MM.1S (cell line): Measurements from ENCODE around the gene SUCO.

Experiments used
- DNase-seq: peaks from one replicate; pipeline ENCODE4 v3.0.0-alpha.2; 2015
- H2AFZ ChIP-seq: fragments of 300-600 bp; sonication (generic); 2 replicates; pipeline ENCODE4 v1.6.0; 2016; ENCODE audit warnings: antibody characterized with exemption, low read length
- H3F3A ChIP-seq: fragments of 300-600 bp; sonication (generic); 2 replicates; pipeline ENCODE4 v1.6.1; 2016; ENCODE audit warnings: mild to moderate bottlenecking, antibody characterized with exemption, low read length, moderate library complexity, mixed read lengths; ENCODE audit not compliant: insufficient read depth
- H3K27ac ChIP-seq: fragments of 300-600 bp; sonication (generic); 2 replicates; pipeline ENCODE4 v1.5.1; 2016; ENCODE audit warnings: mild to moderate bottlenecking, low read length
- H3K27me3 ChIP-seq: fragments of 300-600 bp; sonication (generic); replicated peaks from 2 replicates; pipeline ENCODE4 v1.6.0; 2016; ENCODE audit warnings: low read length; ENCODE audit not compliant: insufficient read depth
- H3K36me3 ChIP-seq: fragments of 300-600 bp; sonication (generic); replicated peaks from 2 replicates; pipeline ENCODE4 v1.6.1; 2016; ENCODE audit warnings: mild to moderate bottlenecking, low read length, mixed read lengths; ENCODE audit not compliant: insufficient read depth
- H3K4me1 ChIP-seq: fragments of 300-600 bp; sonication (generic); 2 replicates; pipeline ENCODE4 v1.6.1; 2016; ENCODE audit warnings: low read length, mixed read lengths
- H3K4me2 ChIP-seq: fragments of 300-600 bp; sonication (generic); 2 replicates; pipeline ENCODE4 v1.6.0; 2016; ENCODE audit warnings: low read depth, low read length
- H3K4me3 ChIP-seq: fragments of 300-600 bp; sonication (generic); 2 replicates; pipeline ENCODE4 v1.5.1; 2016; ENCODE audit warnings: low read length, mixed read lengths
- H3K79me2 ChIP-seq: fragments of 300-600 bp; sonication (generic); 2 replicates; pipeline ENCODE4 v1.6.1; 2016; ENCODE audit warnings: mixed run types, low read length, mixed read lengths
- H3K9ac ChIP-seq: fragments of 300-600 bp; sonication (generic); 2 replicates; pipeline ENCODE4 v1.6.1; 2016; ENCODE audit warnings: low read length, mixed read lengths
- H3K9me2 ChIP-seq: fragments of 300-600 bp; sonication (generic); replicated peaks from 2 replicates; pipeline ENCODE4 v1.6.1; 2016; ENCODE audit warnings: mild to moderate bottlenecking, low read length, mixed read lengths; ENCODE audit not compliant: insufficient read depth
- H3K9me3 ChIP-seq: fragments of 300-600 bp; sonication (generic); replicated peaks from 2 replicates; pipeline ENCODE4 v1.6.1; 2016; ENCODE audit warnings: mild to moderate bottlenecking, low read length, mixed read lengths; ENCODE audit not compliant: insufficient read depth
- H4K20me1 ChIP-seq: fragments of 300-600 bp; sonication (generic); 2 replicates; pipeline ENCODE4 v1.6.1; 2016; ENCODE audit warnings: mild to moderate bottlenecking, low read length, moderate library complexity, mixed read lengths; ENCODE audit not compliant: insufficient read depth
- EZH2 ChIP-seq: fragments of 300-600 bp; sonication (generic); optimal IDR thresholded peaks from 2 replicates; pipeline ENCODE3; 2017; ENCODE audit warnings: low read depth, mild to moderate bottlenecking, antibody characterized with exemption, low read length, mixed read lengths
- EZH2phosphoT487 ChIP-seq: fragments of 300-600 bp; sonication (generic); IDR thresholded peaks from 2 replicates; pipeline ENCODE4 v1.6.1; 2018; ENCODE audit warnings: antibody characterized with exemption, low read length
- TF ChIP-seq, protein P1 (sequence below): fragments of 300-600 bp; sonication (generic); IDR thresholded peaks from 2 replicates; pipeline ENCODE4 v1.5.1; 2016; ENCODE audit warnings: antibody characterized with exemption, low read length, mixed read lengths

Gene SUCO

DNA sequence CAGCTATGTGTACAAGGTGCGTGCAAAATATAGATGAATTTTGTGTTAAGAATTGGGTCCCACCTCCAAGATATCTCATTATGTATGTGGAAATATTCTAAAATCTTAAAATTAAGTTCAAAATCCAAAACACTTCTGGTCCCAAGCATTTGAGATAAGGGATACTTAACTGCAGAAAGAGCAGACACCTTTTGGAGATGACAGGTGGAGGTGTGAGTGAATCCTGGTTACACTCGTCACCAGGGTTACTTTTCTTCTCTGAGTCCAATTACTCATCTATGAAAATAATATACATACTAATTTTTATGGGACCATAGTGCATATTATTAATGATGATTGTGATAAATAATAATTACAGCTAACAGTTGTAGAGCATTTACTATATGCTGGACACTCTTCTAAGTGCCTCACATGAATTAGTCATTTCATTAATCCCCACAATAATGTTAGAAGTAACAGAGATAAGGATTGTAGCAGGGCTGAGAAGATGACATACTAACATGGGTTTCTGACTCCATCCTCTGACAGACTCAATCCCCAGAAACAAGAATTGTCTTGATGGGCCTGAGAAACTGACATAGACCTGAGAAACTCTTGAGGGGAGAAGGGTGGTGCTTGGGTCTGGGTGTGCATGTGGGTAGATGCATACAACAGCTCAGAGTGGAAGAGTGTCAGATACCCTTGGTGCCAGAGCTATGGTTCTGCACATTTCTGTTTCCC lies 117.7 kb downstream of the SUCO start:
- DNase-seq = no peak
- Histone ChIP-seq H3K27ac (no peak overlapping the region), H3K9me3 (no peaks in the 10 kb centered on the region), H4K20me1 (no peaks in the 10 kb centered on the region), H3K27me3 (no peaks in the 10 kb centered on the region), H3K4me3 (no peak overlapping the region), H3K4me2 (no peak overlapping the region), H2AFZ (no peak overlapping the region), H3K36me3 (no peaks in the 10 kb centered on the region), H3K9me2 (no peaks in the 10 kb centered on the region), H3K4me1 (no peaks in the 10 kb centered on the region), H3F3A (no peaks in the 10 kb centered on the region), H3K9ac (no peak overlapping the region), H3K79me2 (no peaks in the 10 kb centered on the region)
- no peak for TF ChIP-seq EZH2phosphoT487
- TF ChIP-seq, protein P1, sequence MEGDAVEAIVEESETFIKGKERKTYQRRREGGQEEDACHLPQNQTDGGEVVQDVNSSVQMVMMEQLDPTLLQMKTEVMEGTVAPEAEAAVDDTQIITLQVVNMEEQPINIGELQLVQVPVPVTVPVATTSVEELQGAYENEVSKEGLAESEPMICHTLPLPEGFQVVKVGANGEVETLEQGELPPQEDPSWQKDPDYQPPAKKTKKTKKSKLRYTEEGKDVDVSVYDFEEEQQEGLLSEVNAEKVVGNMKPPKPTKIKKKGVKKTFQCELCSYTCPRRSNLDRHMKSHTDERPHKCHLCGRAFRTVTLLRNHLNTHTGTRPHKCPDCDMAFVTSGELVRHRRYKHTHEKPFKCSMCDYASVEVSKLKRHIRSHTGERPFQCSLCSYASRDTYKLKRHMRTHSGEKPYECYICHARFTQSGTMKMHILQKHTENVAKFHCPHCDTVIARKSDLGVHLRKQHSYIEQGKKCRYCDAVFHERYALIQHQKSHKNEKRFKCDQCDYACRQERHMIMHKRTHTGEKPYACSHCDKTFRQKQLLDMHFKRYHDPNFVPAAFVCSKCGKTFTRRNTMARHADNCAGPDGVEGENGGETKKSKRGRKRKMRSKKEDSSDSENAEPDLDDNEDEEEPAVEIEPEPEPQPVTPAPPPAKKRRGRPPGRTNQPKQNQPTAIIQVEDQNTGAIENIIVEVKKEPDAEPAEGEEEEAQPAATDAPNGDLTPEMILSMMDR = no peak
- no peak for TF ChIP-seq EZH2

DNA sequence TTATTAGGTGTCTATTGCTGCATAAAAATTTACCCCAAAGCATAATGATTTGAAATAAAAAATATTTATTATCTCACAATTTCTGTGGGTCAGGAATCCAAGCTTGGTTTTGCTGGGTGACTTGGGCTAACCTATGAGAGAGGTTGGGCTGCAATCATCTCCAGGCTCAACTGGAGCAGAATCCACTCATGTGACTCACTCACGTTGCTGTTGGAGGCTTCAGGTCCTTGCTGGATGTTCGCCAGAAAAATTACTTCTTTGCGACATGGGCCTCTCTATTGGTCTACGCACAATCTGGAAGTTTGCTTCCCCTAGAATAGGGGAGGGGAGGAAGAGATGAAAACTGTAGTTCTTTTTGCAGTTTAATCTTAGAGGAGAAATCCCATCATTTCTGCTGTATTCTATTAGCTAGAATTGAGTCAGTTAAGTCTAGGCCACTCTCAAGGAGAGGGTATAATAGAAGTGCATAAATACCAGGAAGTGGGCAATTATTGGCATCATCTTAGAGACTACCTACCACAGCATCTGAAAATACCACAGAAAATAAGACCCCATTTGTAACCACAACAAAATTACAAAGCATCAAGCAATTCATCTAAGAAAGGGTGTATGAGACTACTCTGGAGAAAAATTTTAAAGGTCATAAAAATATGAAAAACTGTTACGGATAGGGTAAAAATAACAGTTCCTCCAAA lies 120.2 kb downstream of the SUCO start:
- Histone ChIP-seq H4K20me1 (no peaks in the 10 kb centered on the region), H3K9ac (no peak overlapping the region), H3K27me3 (no peaks in the 10 kb centered on the region), H2AFZ (no peak overlapping the region), H3K9me3 (no peaks in the 10 kb centered on the region), H3K4me3 (no peak overlapping the region), H3F3A (no peaks in the 10 kb centered on the region), H3K4me1 (no peaks in the 10 kb centered on the region), H3K36me3 (no peaks in the 10 kb centered on the region), H3K27ac (no peak overlapping the region), H3K4me2 (no peak overlapping the region), H3K9me2 (no peaks in the 10 kb centered on the region), H3K79me2 (no peaks in the 10 kb centered on the region)
- DNase-seq = no peak
- TF ChIP-seq EZH2 (no peak), EZH2phosphoT487 (no peak)
- TF ChIP-seq, protein P1 = no peak

DNA sequence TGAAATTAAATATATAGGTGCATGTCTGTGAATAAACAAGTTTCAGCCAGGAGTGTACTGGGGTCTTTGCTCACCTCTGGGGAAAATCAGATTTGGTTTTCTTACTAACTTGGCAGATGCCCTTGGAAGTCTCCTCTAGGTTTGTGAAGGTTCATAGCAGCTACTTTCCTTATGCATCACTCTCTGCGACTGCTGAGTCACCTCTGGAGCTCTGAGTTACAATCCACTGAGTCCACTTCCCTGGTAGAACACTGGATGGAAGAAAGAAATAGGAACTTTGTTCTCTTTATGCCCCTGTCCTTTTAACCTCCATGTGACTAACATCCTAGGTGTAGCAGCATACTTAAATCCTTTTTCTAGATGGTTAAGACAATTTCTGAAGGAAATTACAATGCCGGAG lies 121.6 kb downstream of the SUCO start:
- Histone ChIP-seq H3K9ac (no peak overlapping the region), H4K20me1 (no peaks in the 10 kb centered on the region), H3K9me2 (no peaks in the 10 kb centered on the region), H3K36me3 (no peaks in the 10 kb centered on the region), H3K79me2 (no peaks in the 10 kb centered on the region), H3K4me3 (no peak overlapping the region), H3K4me1 (no peaks in the 10 kb centered on the region), H3K4me2 (no peak overlapping the region), H3K9me3 (no peaks in the 10 kb centered on the region), H3K27me3 (no peaks in the 10 kb centered on the region), H2AFZ (no peak overlapping the region), H3F3A (no peaks in the 10 kb centered on the region), H3K27ac (no peak overlapping the region)
- DNase-seq = no peak
- TF ChIP-seq, protein P1 = no peak
- TF ChIP-seq EZH2phosphoT487 (no peak), EZH2 (no peak)
